NOMO-1 treated with dmso at 0.1 percent for 144 hours (cell line): ENCODE measurements around the gene B4GALT2.

Experiments
- DNase-seq: peaks from one replicate; lab custom pipeline; 2025; ENCODE audit not compliant: unreplicated experiment; lab: John Stamatoyannopoulos, UW

B4GALT2 gene

GRCh38 chr1:43983253-43983899 lies 4.4 kb downstream of the B4GALT2 start:
- no peak for DNase-seq

- DNase-seq = no peak
These were observed 5.8 kb downstream of the B4GALT2 start for GRCh38 chr1:43984855-43985254.

GRCh38 chr1:43985984-43986595 lies 7.1 kb downstream of the B4GALT2 start:
- no peak for DNase-seq

- DNase-seq = no peak
These were observed 7.7 kb downstream of the B4GALT2 start for GRCh38 chr1:43986712-43987111.

- no peak for DNase-seq
These were observed 8.3 kb downstream of the B4GALT2 start for GRCh38 chr1:43987159-43987902.

GRCh38 chr1:43990271-43991199 lies 11.5 kb downstream of the B4GALT2 start:
- DNase-seq = no peak

GRCh38 chr1:43991200-43991475 lies 12.1 kb downstream of the B4GALT2 start:
- no peak for DNase-seq

- peak; percentile 85 for DNase-seq
These were observed 12.6 kb downstream of the B4GALT2 start, which contains the start of gene CCDC24 for GRCh38 chr1:43991476-43992231. CCDC24 (plus strand) TSS chr1:43991599; CDS start chr1:43991879, 280 bp downstream.

- DNase-seq = no peak
These were observed 13.4 kb downstream of the B4GALT2 start for GRCh38 chr1:43992232-43992995.

- no peak for DNase-seq
These were observed 14.3 kb downstream of the B4GALT2 start for GRCh38 chr1:43993206-43993914.

- no peak for DNase-seq
These were observed 15.1 kb downstream of the B4GALT2 start for GRCh38 chr1:43994071-43994470.

GRCh38 chr1:43994794-43995790 lies 16.1 kb downstream of the B4GALT2 start:
- peak; percentile 47 for DNase-seq

- no peak for DNase-seq
These were observed 17.1 kb downstream of the B4GALT2 start for GRCh38 chr1:43995984-43996732.

- DNase-seq = no peak
These were observed 17.7 kb downstream of the B4GALT2 start for GRCh38 chr1:43996733-43997115.

GRCh38 chr1:43997295-43997999 lies 18.4 kb downstream of the B4GALT2 start:
- no peak for DNase-seq

GRCh38 chr1:43998000-43998378 lies 19.0 kb downstream of the B4GALT2 start:
- DNase-seq = no peak

GRCh38 chr1:43999455-43999854 lies 20.4 kb downstream of the B4GALT2 start:
- no peak for DNase-seq
